ENCODE results near the gene NEURL4. TPM values are rescaled to one million over a fixed set of nuclear protein-coding genes. Genes with fewer than 3 reads are reported as not detected.

The NEURL4 gene
- polyA plus RNA-seq, 1 of the 3 experiments (the other 2 are of a cell fraction), result 22.1 TPM

GRCh38 chr17:7327056-7327455 lies 2.1 kb downstream of the NEURL4 start:
- H3K4me1 ChIP-seq (ENCODE audit: control insufficient read depth in 1 of 2, insufficient read depth in 2 of 2, low read depth in 1 of 2, low read length in 1 of 2), result peaks cover 3 to 13% of the 10 kb centered on the region in 2 experiments; a peak in 2 of 4 replicates
- H3K9me3 ChIP-seq, result no peaks in the 10 kb centered on the region
- H3F3A ChIP-seq (replicated peaks; ENCODE audit: insufficient read depth), result no peaks in the 10 kb centered on the region
- no peak overlapping the region for H3K9ac ChIP-seq
- no peak overlapping the region for H2AFZ ChIP-seq (ENCODE audit: low read depth)
- H3K27ac ChIP-seq (ENCODE audit: low read depth in 2 of 2, low read length in 1 of 2), result no peak overlapping the region
- CTCF ChIA-PET, result interaction anchor here (0.6 to 8.4 kb wide), 5 partner anchors 18 to 234 kb away, joined by 3 to 55 read pairs (median 4); partner anchors contain the start of gene SLC2A4
- no peak overlapping the region for H3K4me3 ChIP-seq (ENCODE audit: low read depth in 2 of 2, low read length in 1 of 2)
- no peak overlapping the region for H3K4me2 ChIP-seq
- no peaks in the 10 kb centered on the region for H4K20me1 ChIP-seq (ENCODE audit: insufficient read depth)
- H3K9me2 ChIP-seq, result no peaks in the 10 kb centered on the region
- peaks cover 17% of the 10 kb centered on the region; the same call in 1 of the 2 replicates for H3K79me2 ChIP-seq (ENCODE audit: insufficient read depth)
- H3K36me3 ChIP-seq (replicated peaks in 1 of 2; ENCODE audit: control insufficient read depth in 1 of 2, insufficient read depth in 2 of 2, low read length in 1 of 2), result peaks cover 5 to 42% of the 10 kb centered on the region in 2 experiments
- no peak for DNase-seq
- TF ChIP-seq FOXM1 (IDR thresholded peaks at IDR 0.05; ENCODE audit: low read depth) (no peak), USF1 (IDR thresholded peaks at IDR 0.05; ENCODE audit: borderline replicate concordance, low read depth) (no peak), JUND (IDR thresholded peaks at IDR 0.05) (no peak), RXRA (IDR thresholded peaks at IDR 0.05; ENCODE audit: borderline replicate concordance, low read depth) (no peak), CTCF (IDR thresholded peaks at IDR 0.05) (no peak), GATA2 (CRISPR knock-in tag; IDR thresholded peaks at IDR 0.05) (no peak)
- POLR2A ChIA-PET, result no interaction called here
- no peaks in the 10 kb centered on the region for H3K27me3 ChIP-seq (ENCODE audit: insufficient read depth)
- WGBS (ENCODE audit: low lambda C conversion rate), result 98% methylated on average over 7 of the region's 7 CpGs

GRCh38 chr17:7326186-7326585 lies 2.9 kb downstream of the NEURL4 start:
- H3K27ac ChIP-seq (ENCODE audit: low read depth in 2 of 2, low read length in 1 of 2), result no peak overlapping the region
- no peaks in the 10 kb centered on the region for H3F3A ChIP-seq (replicated peaks; ENCODE audit: insufficient read depth)
- H3K36me3 ChIP-seq (replicated peaks in 1 of 2; ENCODE audit: control insufficient read depth in 1 of 2, insufficient read depth in 2 of 2, low read length in 1 of 2), result peaks cover 5 to 49% of the 10 kb centered on the region in 2 experiments
- no peaks in the 10 kb centered on the region for H3K9me2 ChIP-seq
- H3K9me3 ChIP-seq, result no peaks in the 10 kb centered on the region
- ChIA-PET POLR2A (no interaction called here), CTCF (interaction anchor here (0.9 to 8.4 kb wide), 5 partner anchors 13 to 64 kb away, joined by 3 to 55 read pairs (median 4); no protein-coding TSS in a partner anchor)
- H3K4me3 ChIP-seq (ENCODE audit: low read depth in 2 of 2, low read length in 1 of 2), result no peak overlapping the region
- no peaks in the 10 kb centered on the region for H4K20me1 ChIP-seq (ENCODE audit: insufficient read depth)
- no peak overlapping the region for H3K4me2 ChIP-seq
- WGBS (ENCODE audit: low lambda C conversion rate), result 98% methylated on average over 7 of the region's 11 CpGs
- no peak overlapping the region for H2AFZ ChIP-seq (ENCODE audit: low read depth)
- H3K27me3 ChIP-seq (ENCODE audit: insufficient read depth), result no peaks in the 10 kb centered on the region
- peaks cover 3 to 13% of the 10 kb centered on the region in 2 experiments; a peak in 2 of 4 replicates for H3K4me1 ChIP-seq (ENCODE audit: control insufficient read depth in 1 of 2, insufficient read depth in 2 of 2, low read depth in 1 of 2, low read length in 1 of 2)
- DNase-seq, result no peak
- TF ChIP-seq MXI1 (IDR thresholded peaks at IDR 0.05; ENCODE audit: low read depth, low read length), result no peak
- no peak for TF ChIP-seq ELF1 (IDR thresholded peaks at IDR 0.05)
- no peak for TF ChIP-seq YY1 (IDR thresholded peaks at IDR 0.05; ENCODE audit: low read depth)
- no peak for TF ChIP-seq REST (IDR thresholded peaks at IDR 0.05; ENCODE audit: low read depth, low read length)
- no peak for TF ChIP-seq EP300 (IDR thresholded peaks at IDR 0.05; ENCODE audit: borderline replicate concordance in 1 of 2, low read depth in 1 of 2, low read length in 1 of 2)
- no peak for TF ChIP-seq TEAD4 (IDR thresholded peaks at IDR 0.05; ENCODE audit: borderline replicate concordance, insufficient read depth)
- TF ChIP-seq SIN3A (IDR thresholded peaks at IDR 0.05; ENCODE audit: borderline replicate concordance, low read depth, low read length), result no peak
- TF ChIP-seq FOSL2 (IDR thresholded peaks at IDR 0.05; ENCODE audit: borderline replicate concordance, low read depth), result no peak
- TF ChIP-seq POLR2AphosphoS5 (IDR thresholded peaks at IDR 0.05; ENCODE audit: low read depth, low read length), result no peak
- TF ChIP-seq GABPA (IDR thresholded peaks at IDR 0.05; ENCODE audit: low read depth), result no peak
- TF ChIP-seq NFIC (IDR thresholded peaks at IDR 0.05; ENCODE audit: borderline replicate concordance), result no peak
- H3K79me2 ChIP-seq (ENCODE audit: insufficient read depth), result peaks cover 17% of the 10 kb centered on the region; the same call in 1 of the 2 replicates
- no peak overlapping the region for H3K9ac ChIP-seq

All from SK-N-SH (cell line).